HG03469 (cell line): ENCODE measurements around the gene TEAD2.
"Not testable (repeated sequence)": the region's sequence is repeated elsewhere in the genome, so short reads cannot be mapped to it uniquely, and the experiment has no call there.

Experiments used
- ATAC-seq: cut with Tn5 transposase; IDR thresholded peaks from one replicate; pipeline ENCODE4 v1.9.1; 2021; ENCODE audit warnings: mild to moderate bottlenecking, moderate library complexity, moderate number of reproducible peaks; ENCODE audit not compliant: unreplicated experiment

Gene TEAD2

GRCh38 chr19:49333811-49334288 lies 28.4 kb downstream of the TEAD2 start:
- no peak for ATAC-seq

GRCh38 chr19:49333418-49333805 lies 28.8 kb downstream of the TEAD2 start:
- no peak for ATAC-seq

- ATAC-seq = not testable (repeated sequence)
Observed at GRCh38 chr19:49332691-49333417, 29.4 kb downstream of the TEAD2 start.

GRCh38 chr19:49331616-49332055 lies 30.6 kb downstream of the TEAD2 start:
- ATAC-seq = no peak

GRCh38 chr19:49331187-49331586 lies 31.0 kb downstream of the TEAD2 start:
- not testable (repeated sequence) for ATAC-seq

- ATAC-seq = no peak
Observed at GRCh38 chr19:49328741-49329140, 33.5 kb downstream of the TEAD2 start.

- no peak for ATAC-seq
Observed at GRCh38 chr19:49327878-49328544, 34.2 kb downstream of the TEAD2 start.

- no peak for ATAC-seq
Observed at GRCh38 chr19:49326165-49326704, 36.0 kb downstream of the TEAD2 start.

GRCh38 chr19:49325756-49326155 lies 36.5 kb downstream of the TEAD2 start:
- ATAC-seq = not testable (repeated sequence)

GRCh38 chr19:49324801-49325576 lies 37.2 kb downstream of the TEAD2 start, which contains the start of gene SLC6A16:
SLC6A16 (minus strand) TSS chr19:49325191; CDS start chr19:49311347, 13,844 bp downstream.
- no peak for ATAC-seq

- ATAC-seq = no peak
Observed at GRCh38 chr19:49318296-49318695, 43.9 kb downstream of the TEAD2 start.

GRCh38 chr19:49316284-49316683 lies 45.9 kb downstream of the TEAD2 start:
- ATAC-seq = no peak

GRCh38 chr19:49315111-49315510 lies 47.1 kb downstream of the TEAD2 start:
- no peak for ATAC-seq

GRCh38 chr19:49309087-49309486 lies 53.1 kb downstream of the TEAD2 start:
- no peak for ATAC-seq

GRCh38 chr19:49306734-49307133 lies 55.5 kb downstream of the TEAD2 start:
- ATAC-seq = not testable (repeated sequence)

GRCh38 chr19:49301866-49302252 lies 60.4 kb downstream of the TEAD2 start:
- no peak for ATAC-seq

GRCh38 chr19:49301165-49301865 lies 60.9 kb downstream of the TEAD2 start:
- no peak for ATAC-seq

GRCh38 chr19:49298653-49299052 lies 63.6 kb downstream of the TEAD2 start:
- not testable (repeated sequence) for ATAC-seq

GRCh38 chr19:49297403-49297802 lies 64.8 kb downstream of the TEAD2 start:
- no peak for ATAC-seq

GRCh38 chr19:49295208-49295880 lies 66.9 kb downstream of the TEAD2 start:
- ATAC-seq = no peak
